ENCODE results near the gene CLDN1. TPM values are rescaled to one million over a fixed set of nuclear protein-coding genes. Genes with fewer than 3 reads are reported as not detected.
"Not testable (repeated sequence)": the region's sequence is repeated elsewhere in the genome, so short reads cannot be mapped to it uniquely, and the experiment has no call there.

Gene CLDN1
- total RNA-seq, 4 donors from 2014 or later, result 0.92 to 1.2 (median 0.99) TPM; not detected in 1

DNA sequence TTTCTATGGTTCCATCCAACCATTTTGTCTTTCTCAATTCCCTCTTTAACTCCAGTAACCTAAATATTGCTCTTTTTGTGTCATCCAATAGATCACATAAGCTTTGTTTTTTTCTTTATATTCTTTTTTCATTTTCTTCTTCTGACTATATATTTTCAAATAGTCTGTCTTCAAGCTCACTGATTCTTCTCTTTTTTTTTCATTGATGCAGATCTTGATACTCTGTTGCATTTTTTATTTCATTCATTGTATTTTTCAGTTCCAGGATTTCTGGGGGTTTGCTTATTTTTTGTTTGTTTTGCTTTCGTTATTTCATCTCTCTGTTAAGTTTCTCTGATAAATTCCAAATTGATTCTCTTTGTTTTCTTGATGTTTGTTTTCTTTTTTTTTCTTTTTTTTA is 36.2 kb downstream of the CLDN1 start:
- H3K9me3 ChIP-seq, result peaks cover 0 to 11% (median 9%) of the 10 kb centered on the region in 4 donors
- no peaks in the 10 kb centered on the region for H3K27me3 ChIP-seq
- intact Hi-C loops (cut with DNase I), result no loop called here
- no peak overlapping the region for H3K27ac ChIP-seq (replicated peaks in 1 of 4)
- H3K36me3 ChIP-seq, result no peaks in the 10 kb centered on the region
- 80% methylated on average over 1 of the region's 1 CpG for WGBS
- no peak for DNase-seq (ENCODE audit: extremely low spot score)
- no peaks in the 10 kb centered on the region for H3K4me1 ChIP-seq
- H3K4me3 ChIP-seq, result no peak overlapping the region
- TF ChIP-seq, protein P1, sequence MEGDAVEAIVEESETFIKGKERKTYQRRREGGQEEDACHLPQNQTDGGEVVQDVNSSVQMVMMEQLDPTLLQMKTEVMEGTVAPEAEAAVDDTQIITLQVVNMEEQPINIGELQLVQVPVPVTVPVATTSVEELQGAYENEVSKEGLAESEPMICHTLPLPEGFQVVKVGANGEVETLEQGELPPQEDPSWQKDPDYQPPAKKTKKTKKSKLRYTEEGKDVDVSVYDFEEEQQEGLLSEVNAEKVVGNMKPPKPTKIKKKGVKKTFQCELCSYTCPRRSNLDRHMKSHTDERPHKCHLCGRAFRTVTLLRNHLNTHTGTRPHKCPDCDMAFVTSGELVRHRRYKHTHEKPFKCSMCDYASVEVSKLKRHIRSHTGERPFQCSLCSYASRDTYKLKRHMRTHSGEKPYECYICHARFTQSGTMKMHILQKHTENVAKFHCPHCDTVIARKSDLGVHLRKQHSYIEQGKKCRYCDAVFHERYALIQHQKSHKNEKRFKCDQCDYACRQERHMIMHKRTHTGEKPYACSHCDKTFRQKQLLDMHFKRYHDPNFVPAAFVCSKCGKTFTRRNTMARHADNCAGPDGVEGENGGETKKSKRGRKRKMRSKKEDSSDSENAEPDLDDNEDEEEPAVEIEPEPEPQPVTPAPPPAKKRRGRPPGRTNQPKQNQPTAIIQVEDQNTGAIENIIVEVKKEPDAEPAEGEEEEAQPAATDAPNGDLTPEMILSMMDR (IDR thresholded peaks at IDR 0.05), result no peak
- TF ChIP-seq POLR2AphosphoS5 (IDR thresholded peaks at IDR 0.05), result no peak
- TF ChIP-seq EP300 (IDR thresholded peaks at IDR 0.05), result no peak
- TF ChIP-seq POLR2A (IDR thresholded peaks at IDR 0.05; ENCODE audit: low read depth), result no peak

DNA sequence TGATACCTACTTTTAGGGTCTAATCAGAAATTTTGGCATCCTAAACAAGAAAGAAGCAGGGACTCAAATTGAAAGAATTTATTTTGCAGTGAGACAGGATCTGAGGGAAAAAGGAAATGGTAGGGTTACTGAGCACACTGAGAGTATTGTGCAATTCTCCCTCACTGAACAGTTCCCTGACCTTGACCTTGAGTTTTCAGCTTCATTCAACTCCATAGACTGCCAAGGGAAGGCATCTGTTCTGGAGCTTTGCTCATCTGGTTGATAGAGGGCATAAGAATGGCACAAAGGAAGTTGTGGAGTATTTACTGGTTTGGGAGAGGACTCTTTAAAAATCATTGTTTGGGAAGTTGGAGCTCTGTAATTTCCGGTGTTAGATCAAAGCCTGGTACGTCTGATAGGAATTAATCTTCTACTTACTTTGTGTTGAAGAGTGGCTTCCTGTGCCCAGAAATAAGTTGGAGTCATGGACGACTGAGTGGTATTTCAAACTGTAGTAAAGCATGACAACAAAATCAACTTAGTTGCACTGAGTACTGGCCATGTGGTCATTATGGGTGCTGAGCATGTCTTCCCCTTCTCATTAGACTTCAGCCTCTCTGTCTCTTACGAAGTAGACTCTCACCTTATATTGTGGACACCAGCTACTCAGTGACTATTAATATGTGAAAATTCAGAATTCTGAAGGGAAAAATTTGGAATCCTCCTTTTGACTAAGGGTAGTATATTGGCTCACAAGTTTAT is 40.8 kb downstream of the CLDN1 start:
- TF ChIP-seq POLR2AphosphoS5 (IDR thresholded peaks at IDR 0.05) (no peak), EP300 (IDR thresholded peaks at IDR 0.05) (no peak), POLR2A (IDR thresholded peaks at IDR 0.05; ENCODE audit: low read depth) (no peak)
- TF ChIP-seq, protein P1 (IDR thresholded peaks at IDR 0.05), result no peak
- Histone ChIP-seq H3K4me3 (no peak overlapping the region), H3K36me3 (no peaks in the 10 kb centered on the region), H3K4me1 (no peaks in the 10 kb centered on the region), H3K27me3 (no peaks in the 10 kb centered on the region), H3K27ac (replicated peaks in 1 of 4) (no peak overlapping the region), H3K9me3 (peaks cover 0 to 11% (median 9%) of the 10 kb centered on the region in 4 donors)
- intact Hi-C loops (cut with DNase I), result no loop called here
- WGBS, result 52% methylated on average over 4 of the region's 4 CpGs
- no peak for DNase-seq (ENCODE audit: extremely low spot score)

DNA sequence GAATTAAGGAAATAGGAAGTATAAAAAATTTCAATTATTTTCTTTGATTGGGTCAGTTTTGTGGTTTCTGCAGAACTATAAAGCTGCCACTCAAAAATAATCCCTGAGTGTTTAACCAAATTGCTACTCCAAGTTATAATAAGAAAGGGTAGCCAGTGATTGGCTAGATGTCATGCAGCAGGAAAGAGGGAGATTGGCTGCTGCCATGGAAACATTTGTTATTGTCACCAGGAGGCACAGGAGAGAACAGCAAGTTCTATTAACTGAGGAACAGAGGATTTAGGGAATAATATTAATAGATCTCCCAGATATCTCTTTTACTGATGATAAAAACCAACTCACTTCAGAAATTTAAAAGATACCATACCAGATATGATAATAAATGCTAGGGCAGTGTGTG is 42.6 kb downstream of the CLDN1 start:
- no peak overlapping the region for H3K4me3 ChIP-seq
- no peaks in the 10 kb centered on the region for H3K27me3 ChIP-seq
- intact Hi-C loops (cut with DNase I), result no loop called here
- H3K9me3 ChIP-seq, result no peaks in the 10 kb centered on the region
- no peaks in the 10 kb centered on the region for H3K36me3 ChIP-seq
- no peak for DNase-seq (ENCODE audit: extremely low spot score)
- no peak overlapping the region for H3K27ac ChIP-seq (replicated peaks in 1 of 4)
- no peaks in the 10 kb centered on the region for H3K4me1 ChIP-seq
- TF ChIP-seq, protein P1 (IDR thresholded peaks at IDR 0.05), result no peak
- TF ChIP-seq EP300 (IDR thresholded peaks at IDR 0.05) (no peak), POLR2A (IDR thresholded peaks at IDR 0.05; ENCODE audit: low read depth) (no peak), POLR2AphosphoS5 (IDR thresholded peaks at IDR 0.05) (no peak)

DNA sequence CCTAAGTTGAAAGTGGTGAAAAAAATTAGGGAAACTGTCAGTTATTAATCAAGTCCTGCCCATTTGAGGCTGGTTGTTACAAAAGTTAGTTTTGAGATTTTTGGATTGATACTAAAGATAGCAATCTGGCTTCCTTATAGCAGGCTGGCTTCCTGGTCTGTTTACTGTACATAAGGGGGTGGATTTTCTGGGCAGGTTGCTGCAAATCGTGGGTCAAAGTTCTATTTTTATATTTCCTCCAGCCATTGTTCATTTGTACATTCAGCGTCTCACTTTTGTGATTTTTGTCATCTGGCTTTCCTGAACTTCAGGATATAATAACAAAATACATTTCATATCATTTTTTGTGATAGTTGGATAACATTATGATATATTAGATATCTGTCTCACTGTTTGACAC is 49.5 kb downstream of the CLDN1 start:
- Histone ChIP-seq H3K4me1 (no peaks in the 10 kb centered on the region), H3K27ac (replicated peaks in 1 of 4) (no peak overlapping the region), H3K9me3 (no peaks in the 10 kb centered on the region), H3K4me3 (no peak overlapping the region), H3K36me3 (no peaks in the 10 kb centered on the region), H3K27me3 (no peaks in the 10 kb centered on the region)
- TF ChIP-seq POLR2A (IDR thresholded peaks at IDR 0.05; ENCODE audit: low read depth) (no peak), EP300 (IDR thresholded peaks at IDR 0.05) (no peak)
- intact Hi-C loops (cut with DNase I), result no loop called here
- no peak for DNase-seq (ENCODE audit: extremely low spot score)
- WGBS, result 46% methylated on average over 2 of the region's 2 CpGs

DNA sequence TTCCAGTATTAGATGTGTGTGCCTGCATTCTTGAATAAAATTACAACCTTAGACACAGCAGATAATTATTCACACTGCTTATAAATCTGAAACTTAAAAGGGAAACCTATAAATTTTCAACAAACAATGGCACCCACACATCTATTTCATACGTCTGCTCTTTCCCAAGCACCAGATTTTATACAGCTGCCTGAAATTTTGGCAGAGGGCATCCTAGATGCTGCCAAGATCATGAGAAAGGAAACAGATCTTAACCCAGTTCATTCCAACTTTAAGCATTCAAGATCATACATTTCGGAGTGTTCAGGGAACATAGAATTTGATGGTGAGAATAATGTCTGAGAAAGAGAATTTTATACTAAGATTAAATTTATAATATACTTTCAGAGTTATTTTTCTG is 53.1 kb downstream of the CLDN1 start:
- TF ChIP-seq EP300 (IDR thresholded peaks at IDR 0.05), result no peak
- TF ChIP-seq, protein P1 (IDR thresholded peaks at IDR 0.05), result no peak
- no peak for TF ChIP-seq POLR2AphosphoS5 (IDR thresholded peaks at IDR 0.05)
- TF ChIP-seq POLR2A (IDR thresholded peaks at IDR 0.05; ENCODE audit: low read depth), result no peak
- Histone ChIP-seq H3K36me3 (no peaks in the 10 kb centered on the region), H3K4me3 (no peak overlapping the region), H3K27me3 (no peaks in the 10 kb centered on the region), H3K4me1 (no peaks in the 10 kb centered on the region), H3K9me3 (no peaks in the 10 kb centered on the region), H3K27ac (replicated peaks in 1 of 4) (no peak overlapping the region)
- WGBS, result 35% methylated on average over 2 of the region's 2 CpGs
- intact Hi-C loops (cut with DNase I), result no loop called here
- no peak for DNase-seq (ENCODE audit: extremely low spot score)

DNA sequence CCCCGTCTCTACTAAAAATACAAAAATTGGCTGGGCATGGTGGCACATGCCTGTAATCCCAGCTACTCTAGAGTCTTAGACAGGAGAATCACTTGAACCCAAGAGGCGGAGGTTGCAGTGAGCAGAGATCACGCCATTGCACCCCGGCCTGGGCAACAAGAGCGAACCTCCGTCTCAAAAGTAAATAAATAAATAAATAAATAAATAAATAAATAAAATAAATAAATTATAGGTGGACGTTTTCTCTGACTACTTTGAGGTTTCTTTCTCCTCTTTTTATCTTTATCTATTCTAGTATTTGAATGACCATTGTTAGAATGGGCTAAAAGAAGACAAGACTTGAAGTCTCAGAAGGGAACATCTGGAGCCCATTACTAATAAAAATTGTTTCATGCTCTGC is 54.8 kb downstream of the CLDN1 start:
- H3K4me1 ChIP-seq; intact Hi-C loops (cut with DNase I): not testable (repeated sequence)
- WGBS, result 89% methylated on average over 7 of the region's 7 CpGs

More for the DNA sequence above, 54.8 kb downstream of the CLDN1 start:
- H3K36me3 ChIP-seq; H3K9me3 ChIP-seq; H3K27ac ChIP-seq (replicated peaks in 1 of 4); DNase-seq (ENCODE audit: extremely low spot score); H3K4me3 ChIP-seq; H3K27me3 ChIP-seq: not testable (repeated sequence)

All from esophagus muscularis mucosa (tissue), 4 donors.